Caco-2 (cell line): ENCODE data around the gene GPR143. TPM values are rescaled to one million over a fixed set of nuclear protein-coding genes. Genes with fewer than 3 reads are reported as not detected.

Source experiments
- BruUV-seq: library from RNA; stranded (reverse); fragments of 400-500 nt; replicated peaks from 2 replicates; lab custom pipeline; 2021; lab: Mats Ljungman, UMichigan
- CTCF ChIA-PET: fragments of 300-600 bp; sonication (Branson Sonifier 250); formaldehyde crosslinking; loops from one replicate; lab custom pipeline; 2022; ENCODE audit warnings: antibody characterized with exemption; lab: Charles Lee
- POLR2A ChIA-PET: fragments of 300-600 bp; sonication (Branson Sonifier 250); formaldehyde crosslinking; loops from one replicate; lab custom pipeline; 2022; ENCODE audit warnings: antibody characterized with exemption; lab: Charles Lee
- DNase-seq, 2 experiments: peaks; one replicate each; pipeline versions ENCODE4 v3.0.0 to v3.0.0-alpha.2; 2020 to 2022
- H3K27me3 ChIP-seq: replicated peaks from 2 replicates; pipeline ENCODE4 v1.6.0; 2011; ENCODE audit warnings: low read length; ENCODE audit not compliant: control insufficient read depth, insufficient read depth
- H3K36me3 ChIP-seq: 2 replicates; pipeline ENCODE4 v1.5.1; 2011; ENCODE audit warnings: low read length; ENCODE audit not compliant: control insufficient read depth, insufficient read depth
- H3K4me1 ChIP-seq: fragments of 250-450 bp; sonication (Bioruptor Pico); 2 replicates; pipeline ENCODE4 v1.5.1; 2020; ENCODE audit warnings: mild to moderate bottlenecking
- H3K4me3 ChIP-seq: 2 replicates; pipeline ENCODE4 v1.5.1; 2011; ENCODE audit warnings: low read depth, mild to moderate bottlenecking, control low read depth, low read length
- H3K9me3 ChIP-seq: fragments of 250-450 bp; sonication (Bioruptor Pico); 2 replicates; pipeline ENCODE4 v1.5.1; 2020; ENCODE audit warnings: mild to moderate bottlenecking, moderate library complexity
- H3K27ac Mint-ChIP-seq: one replicate; pipeline ENCODE4 v1.8.0; 2022; ENCODE audit warnings: mixed read lengths; ENCODE audit not compliant: unreplicated experiment
- H3K27me3 Mint-ChIP-seq: one replicate; pipeline ENCODE4 v1.8.0; 2022; ENCODE audit warnings: mixed read lengths; ENCODE audit not compliant: insufficient read depth, unreplicated experiment
- H3K36me3 Mint-ChIP-seq: one replicate; pipeline ENCODE4 v1.8.0; 2022; ENCODE audit warnings: mild to moderate bottlenecking, mixed read lengths; ENCODE audit not compliant: insufficient read depth, unreplicated experiment
- H3K4me1 Mint-ChIP-seq: one replicate; pipeline ENCODE4 v1.8.0; 2022; ENCODE audit warnings: low read depth, mixed read lengths; ENCODE audit not compliant: unreplicated experiment
- H3K4me3 Mint-ChIP-seq: one replicate; pipeline ENCODE4 v1.8.0; 2022; ENCODE audit warnings: mild to moderate bottlenecking, moderate library complexity, mixed read lengths; ENCODE audit not compliant: unreplicated experiment
- H3K9me3 Mint-ChIP-seq: one replicate; pipeline ENCODE4 v1.8.0; 2022; ENCODE audit warnings: mixed read lengths; ENCODE audit not compliant: unreplicated experiment
- intact Hi-C: fragments of 100-400 bp; cut with micrococcal nuclease; formaldehyde crosslinking; loops from one replicate; pipeline ENCODE4 v1.10.0; 2022; ENCODE audit not compliant: unreplicated experiment
- total RNA-seq: library from RNA; stranded (reverse); gene quantifications from 2 replicates; pipeline ENCODE4 v1.2.3, GENCODE V29; 2022
- TF ChIP-seq, protein P1 (sequence below), 2 experiments: fragments of 200-600 bp in 1 of 2; IDR thresholded peaks; 1 replicate in 1 of 2; 2 replicates in 1 of 2; pipeline versions ENCODE4 v1.5.1 to v1.8.0; 2011 to 2022; ENCODE audit warnings: antibody characterized with exemption in 1 of 2, control low read depth in 1 of 2, inconsistent platforms in 1 of 2, low read depth in 1 of 2, low read length in 1 of 2, mild to moderate bottlenecking in 1 of 2, moderate library complexity in 1 of 2; ENCODE audit not compliant: insufficient read depth in 1 of 2, severe bottlenecking in 1 of 2, unreplicated experiment in 1 of 2

The GPR143 gene
- total RNA-seq, 1 experiment from 2014 or later: 8.0 TPM

DNA sequence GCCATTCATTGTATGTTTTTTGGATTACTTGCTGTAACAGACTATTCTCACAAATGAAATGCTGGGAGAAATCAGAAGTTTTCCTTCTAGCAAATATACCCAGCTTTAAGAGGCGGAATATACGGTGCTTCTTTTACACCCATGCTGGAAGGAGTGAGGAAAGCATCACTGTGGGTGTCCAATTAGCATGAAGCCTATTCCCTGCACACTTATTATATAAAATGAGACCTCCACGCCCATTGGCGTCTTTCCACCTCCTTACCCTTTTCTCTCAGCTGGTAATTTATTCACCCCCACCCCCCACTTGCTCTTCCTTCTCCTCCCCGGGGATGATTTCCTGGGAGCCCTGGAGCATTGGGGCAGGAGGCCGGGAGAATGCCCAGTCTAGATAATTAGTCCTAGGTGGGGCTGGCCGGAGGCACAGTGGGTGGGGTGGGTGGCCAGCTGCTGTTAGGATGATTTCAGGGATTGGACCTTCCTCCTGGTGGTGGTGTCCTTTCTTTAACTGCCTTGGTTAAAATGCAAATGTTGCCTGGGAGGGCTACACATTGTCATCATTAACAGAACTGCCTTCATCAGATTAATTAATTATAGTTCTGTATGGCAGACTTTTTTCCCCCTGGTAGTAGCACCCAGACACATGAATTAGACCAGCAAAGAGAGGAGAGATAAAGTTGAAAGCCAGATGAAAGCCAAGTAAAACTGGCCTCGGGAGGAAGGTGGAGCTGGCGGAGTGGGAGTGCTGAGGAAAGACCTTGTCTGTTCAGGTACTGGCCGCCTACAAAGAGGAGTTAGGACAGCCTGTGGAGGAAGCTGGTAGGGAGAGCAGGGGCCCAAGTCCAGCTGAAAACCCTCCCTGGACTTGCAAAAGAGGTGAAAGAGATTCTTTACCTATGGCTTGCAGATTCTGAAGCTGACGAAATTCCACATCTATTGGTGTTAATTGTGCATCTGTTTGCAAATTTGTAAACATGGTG is 32.0 kb upstream of the GPR143 start:
- CTCF ChIA-PET: no interaction called here
- H3K9me3 ChIP-seq: no peaks in the 10 kb centered on the region
- Mint-ChIP-seq H3K36me3 (peaks cover 16% of the 10 kb centered on the region), H3K4me3 (no peak overlapping the region), H3K27ac (no peak overlapping the region), H3K9me3 (peaks cover 8% of the 10 kb centered on the region), H3K27me3 (no peaks in the 10 kb centered on the region), H3K4me1 (peaks cover 16% of the 10 kb centered on the region)
- no peak overlapping the region for H3K4me3 ChIP-seq
- TF ChIP-seq, protein P1, sequence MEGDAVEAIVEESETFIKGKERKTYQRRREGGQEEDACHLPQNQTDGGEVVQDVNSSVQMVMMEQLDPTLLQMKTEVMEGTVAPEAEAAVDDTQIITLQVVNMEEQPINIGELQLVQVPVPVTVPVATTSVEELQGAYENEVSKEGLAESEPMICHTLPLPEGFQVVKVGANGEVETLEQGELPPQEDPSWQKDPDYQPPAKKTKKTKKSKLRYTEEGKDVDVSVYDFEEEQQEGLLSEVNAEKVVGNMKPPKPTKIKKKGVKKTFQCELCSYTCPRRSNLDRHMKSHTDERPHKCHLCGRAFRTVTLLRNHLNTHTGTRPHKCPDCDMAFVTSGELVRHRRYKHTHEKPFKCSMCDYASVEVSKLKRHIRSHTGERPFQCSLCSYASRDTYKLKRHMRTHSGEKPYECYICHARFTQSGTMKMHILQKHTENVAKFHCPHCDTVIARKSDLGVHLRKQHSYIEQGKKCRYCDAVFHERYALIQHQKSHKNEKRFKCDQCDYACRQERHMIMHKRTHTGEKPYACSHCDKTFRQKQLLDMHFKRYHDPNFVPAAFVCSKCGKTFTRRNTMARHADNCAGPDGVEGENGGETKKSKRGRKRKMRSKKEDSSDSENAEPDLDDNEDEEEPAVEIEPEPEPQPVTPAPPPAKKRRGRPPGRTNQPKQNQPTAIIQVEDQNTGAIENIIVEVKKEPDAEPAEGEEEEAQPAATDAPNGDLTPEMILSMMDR (IDR thresholded peaks at IDR 0.05; ENCODE audit: insufficient read depth in 1 of 2, low read depth in 1 of 2, low read length in 1 of 2, severe bottlenecking in 1 of 2, unreplicated experiment in 1 of 2): no peak
- BruUV-seq: no TSS peak
- H3K36me3 ChIP-seq: no peaks in the 10 kb centered on the region
- intact Hi-C loops: no loop called here
- peak in 1 of 2 experiments; percentile 32 for DNase-seq
- H3K4me1 ChIP-seq: no peaks in the 10 kb centered on the region; the same call in 1 of the 2 replicates
- no peaks in the 10 kb centered on the region for H3K27me3 ChIP-seq
- POLR2A ChIA-PET: interaction anchor here (0.6 kb wide), 1 partner anchor 13 kb away, joined by 4 read pairs; no protein-coding TSS in a partner anchor

DNA sequence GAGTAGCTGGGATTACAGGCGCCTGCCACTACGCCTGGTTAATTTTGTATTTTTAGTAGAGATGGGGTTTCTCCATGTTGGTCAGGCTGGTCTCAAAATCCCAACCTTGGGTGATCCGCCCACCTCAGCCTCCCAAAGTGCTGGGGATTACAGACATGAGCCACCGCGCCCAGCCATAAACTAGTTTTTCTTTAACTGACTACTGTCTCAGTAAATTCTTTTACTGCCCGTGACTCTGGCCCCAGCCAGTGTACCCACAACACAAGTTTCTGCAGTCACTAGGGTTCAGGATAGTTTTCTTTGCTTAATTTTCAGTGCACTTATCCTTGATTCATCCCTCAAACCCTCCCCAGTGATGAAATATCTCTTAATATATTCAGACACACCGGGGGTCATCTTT is 28.8 kb upstream of the GPR143 start:
- POLR2A ChIA-PET: no interaction called here
- no peaks in the 10 kb centered on the region for H3K27me3 ChIP-seq
- intact Hi-C loops: no loop called here

DNA sequence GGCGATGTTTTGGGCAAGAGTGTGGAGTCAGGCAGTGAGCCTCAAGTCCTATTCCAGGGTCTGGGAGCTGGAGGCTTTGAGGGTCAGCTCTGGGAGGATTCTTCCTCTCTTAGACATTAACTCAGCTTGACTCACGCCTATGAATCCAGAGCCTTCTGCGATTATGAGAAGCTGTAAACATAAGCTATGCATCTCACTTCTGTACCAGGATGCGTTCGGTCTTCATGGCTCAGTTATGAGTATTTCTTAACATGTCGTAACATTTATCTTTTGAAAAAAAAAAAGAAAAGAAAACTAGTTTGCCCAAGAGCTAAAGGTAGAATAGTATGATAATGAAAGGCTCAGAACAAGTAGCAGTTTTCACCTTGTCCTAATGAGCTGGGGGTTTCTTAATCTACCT is 25.2 kb upstream of the GPR143 start:
- no peaks in the 10 kb centered on the region for H3K27me3 Mint-ChIP-seq
- no peak overlapping the region for H3K4me3 ChIP-seq
- no peak for DNase-seq
- TF ChIP-seq, protein P1 (IDR thresholded peaks at IDR 0.05; ENCODE audit: insufficient read depth in 1 of 2, low read depth in 1 of 2, low read length in 1 of 2, severe bottlenecking in 1 of 2, unreplicated experiment in 1 of 2): no peak
- H3K9me3 ChIP-seq: no peaks in the 10 kb centered on the region
- H3K27me3 ChIP-seq: no peaks in the 10 kb centered on the region
- H3K4me3 Mint-ChIP-seq: no peak overlapping the region
- intact Hi-C loops: no loop called here
- H3K36me3 ChIP-seq: no peaks in the 10 kb centered on the region
- H3K9me3 Mint-ChIP-seq: no peaks in the 10 kb centered on the region
- no TSS peak for BruUV-seq
- ChIA-PET POLR2A (no interaction called here), CTCF (no interaction called here)
- peaks cover 14% of the 10 kb centered on the region for H3K4me1 ChIP-seq
- peaks cover 8% of the 10 kb centered on the region for H3K36me3 Mint-ChIP-seq
- H3K27ac Mint-ChIP-seq: no peak overlapping the region
- peaks cover 25% of the 10 kb centered on the region for H3K4me1 Mint-ChIP-seq

More for the DNA sequence above, 28.8 kb upstream of the GPR143 start:
- Mint-ChIP-seq H3K36me3 (peaks cover 8% of the 10 kb centered on the region), H3K4me3 (peak overlapping the region; percentile 17), H3K4me1 (peaks cover 16% of the 10 kb centered on the region), H3K9me3 (peaks cover under 1% of the 10 kb centered on the region), H3K27ac (no peak overlapping the region), H3K27me3 (no peaks in the 10 kb centered on the region)
- no peak for DNase-seq
- Histone ChIP-seq H3K9me3 (no peaks in the 10 kb centered on the region), H3K4me1 (peaks cover 8% of the 10 kb centered on the region), H3K36me3 (no peaks in the 10 kb centered on the region), H3K4me3 (no peak overlapping the region)
- TF ChIP-seq, protein P1 (IDR thresholded peaks at IDR 0.05; ENCODE audit: insufficient read depth in 1 of 2, low read depth in 1 of 2, low read length in 1 of 2, severe bottlenecking in 1 of 2, unreplicated experiment in 1 of 2): no peak
- CTCF ChIA-PET: no interaction called here
- BruUV-seq: no TSS peak
